Osteocyte (in vitro differentiated cells): ENCODE data around the gene CDH5. TPM values are rescaled to one million over a fixed set of nuclear protein-coding genes. Genes with fewer than 3 reads are reported as not detected.
"Not testable (repeated sequence)": the region's sequence is repeated elsewhere in the genome, so short reads cannot be mapped to it uniquely, and the experiment has no call there.

Experiments used
- DNase-seq: peaks from one replicate; pipeline ENCODE4 v3.0.0; 2021; ENCODE audit warnings: mixed read lengths; ENCODE audit not compliant: unreplicated experiment; ENCODE audit errors: extremely low spot score
- H3K27ac Mint-ChIP-seq: one replicate; pipeline ENCODE4 v1.8.0; 2021; ENCODE audit warnings: mild to moderate bottlenecking, mixed read lengths; ENCODE audit not compliant: unreplicated experiment
- H3K27me3 Mint-ChIP-seq: one replicate; pipeline ENCODE4 v1.8.0; 2021; ENCODE audit warnings: mixed read lengths; ENCODE audit not compliant: unreplicated experiment
- H3K36me3 Mint-ChIP-seq: one replicate; pipeline ENCODE4 v1.8.0; 2021; ENCODE audit warnings: mixed read lengths; ENCODE audit not compliant: unreplicated experiment
- H3K4me1 Mint-ChIP-seq: one replicate; pipeline ENCODE4 v1.8.0; 2021; ENCODE audit warnings: mixed read lengths; ENCODE audit not compliant: unreplicated experiment
- H3K4me3 Mint-ChIP-seq: one replicate; pipeline ENCODE4 v1.8.0; 2021; ENCODE audit warnings: mild to moderate bottlenecking, moderate library complexity, mixed read lengths; ENCODE audit not compliant: unreplicated experiment
- H3K9me3 Mint-ChIP-seq: one replicate; pipeline ENCODE4 v1.8.0; 2021; ENCODE audit warnings: mixed read lengths; ENCODE audit not compliant: unreplicated experiment
- total RNA-seq: library from RNA; stranded (reverse); gene quantifications from 2 replicates; pipeline ENCODE4 v1.2.1, GENCODE V29; 2021
- TF ChIP-seq, protein P1 (sequence below): fragments of 200-600 bp; sonication (generic); IDR thresholded peaks from 2 replicates; pipeline ENCODE4 v1.5.0; 2021; ENCODE audit warnings: antibody characterized with exemption, mild to moderate bottlenecking, moderate library complexity

The CDH5 gene
- total RNA-seq, 1 donor from 2014 or later: not detected

DNA sequence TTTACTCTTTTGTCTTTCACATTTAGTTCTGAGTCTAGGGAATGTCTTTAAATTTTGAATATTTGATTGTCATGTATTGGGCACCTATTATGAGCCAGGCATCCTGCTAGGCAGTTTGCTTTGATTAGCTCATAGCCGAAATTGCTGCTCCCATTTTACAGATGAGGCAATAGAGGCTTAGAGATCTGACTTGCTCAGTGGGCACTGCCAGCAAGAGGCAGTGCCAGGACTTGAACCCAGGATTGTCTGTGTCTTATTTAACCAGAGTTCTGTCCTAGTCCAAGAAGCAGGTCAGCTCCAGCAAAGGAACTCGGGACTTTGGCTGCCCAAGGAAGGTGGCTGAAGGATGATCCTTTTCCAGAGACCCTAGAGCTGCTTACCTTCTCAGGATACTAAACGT is 85.1 kb downstream of the CDH5 start:
- peaks cover 22% of the 10 kb centered on the region for H3K27me3 Mint-ChIP-seq
- H3K4me3 Mint-ChIP-seq: no peak overlapping the region
- TF ChIP-seq, protein P1, sequence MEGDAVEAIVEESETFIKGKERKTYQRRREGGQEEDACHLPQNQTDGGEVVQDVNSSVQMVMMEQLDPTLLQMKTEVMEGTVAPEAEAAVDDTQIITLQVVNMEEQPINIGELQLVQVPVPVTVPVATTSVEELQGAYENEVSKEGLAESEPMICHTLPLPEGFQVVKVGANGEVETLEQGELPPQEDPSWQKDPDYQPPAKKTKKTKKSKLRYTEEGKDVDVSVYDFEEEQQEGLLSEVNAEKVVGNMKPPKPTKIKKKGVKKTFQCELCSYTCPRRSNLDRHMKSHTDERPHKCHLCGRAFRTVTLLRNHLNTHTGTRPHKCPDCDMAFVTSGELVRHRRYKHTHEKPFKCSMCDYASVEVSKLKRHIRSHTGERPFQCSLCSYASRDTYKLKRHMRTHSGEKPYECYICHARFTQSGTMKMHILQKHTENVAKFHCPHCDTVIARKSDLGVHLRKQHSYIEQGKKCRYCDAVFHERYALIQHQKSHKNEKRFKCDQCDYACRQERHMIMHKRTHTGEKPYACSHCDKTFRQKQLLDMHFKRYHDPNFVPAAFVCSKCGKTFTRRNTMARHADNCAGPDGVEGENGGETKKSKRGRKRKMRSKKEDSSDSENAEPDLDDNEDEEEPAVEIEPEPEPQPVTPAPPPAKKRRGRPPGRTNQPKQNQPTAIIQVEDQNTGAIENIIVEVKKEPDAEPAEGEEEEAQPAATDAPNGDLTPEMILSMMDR: no peak
- no peaks in the 10 kb centered on the region for H3K9me3 Mint-ChIP-seq
- DNase-seq: no peak
- H3K4me1 Mint-ChIP-seq: no peaks in the 10 kb centered on the region
- H3K27ac Mint-ChIP-seq: no peak overlapping the region
- no peaks in the 10 kb centered on the region for H3K36me3 Mint-ChIP-seq

DNA sequence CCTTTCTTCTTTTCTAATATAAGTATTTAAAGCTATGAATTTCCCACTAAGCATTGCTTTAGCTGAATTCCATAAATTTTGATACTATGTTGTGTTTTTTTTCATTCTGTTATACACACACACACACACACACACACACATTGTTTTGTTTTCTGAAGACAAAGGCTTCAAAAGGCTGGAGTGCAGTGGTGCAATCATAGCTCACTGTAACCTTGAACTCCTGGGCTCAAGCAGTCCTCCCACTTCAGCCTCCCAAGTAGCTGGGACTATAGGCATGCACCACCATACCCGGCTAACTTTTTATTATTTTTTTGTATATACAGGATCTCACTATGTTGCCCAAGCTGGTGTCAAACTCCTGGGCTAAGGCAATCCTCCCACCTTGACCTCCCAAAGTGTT is 86.7 kb downstream of the CDH5 start:
- H3K27me3 Mint-ChIP-seq: peaks cover 17% of the 10 kb centered on the region
- not testable (repeated sequence) for H3K9me3 Mint-ChIP-seq, DNase-seq, H3K4me1 Mint-ChIP-seq, H3K36me3 Mint-ChIP-seq, H3K4me3 Mint-ChIP-seq, H3K27ac Mint-ChIP-seq

Other genes with a start within 250 kb of the CDH5 start
- gene BEAN1, start 60.6 kb downstream of the CDH5 start, total RNA-seq: 0.39 and 0.97 TPM in 2 replicates
- gene TK2, start 183.4 kb downstream of the CDH5 start, total RNA-seq: 33.2 and 37.4 TPM in 2 replicates
- gene CKLF, start 185.9 kb downstream of the CDH5 start, total RNA-seq: 41.5 and 42.5 TPM in 2 replicates
- gene CMTM1, start 199.7 kb downstream of the CDH5 start, total RNA-seq: 7.8 and 8.0 TPM in 2 replicates
- gene CMTM2, start 212.8 kb downstream of the CDH5 start, total RNA-seq: not detected in 2 replicates
- 96.3 and 104 TPM in 2 replicates for gene CMTM3, start 238.0 kb downstream of the CDH5 start, total RNA-seq